Peyer's patch (tissue), 4 donors: ENCODE measurements around the gene EML4.

Source experiments
- POLR2A ChIP-seq, 2 donors: fragments of 450-650 bp; IDR thresholded peaks; one replicate each; pipeline ENCODE4 v1.5.1; 2017; ENCODE audit warnings: antibody characterized with exemption in 2 of 2, mild to moderate bottlenecking in 2 of 2, moderate library complexity in 2 of 2
- TF ChIP-seq, protein P1 (sequence below), 6 experiments: fragments of 450-650 bp in 4 of 6; fragments of 200-600 bp in 2 of 6; sonication (generic) in 1 of 6; IDR thresholded peaks; one replicate each; pipeline ENCODE4 v1.5.1; 2017 to 2019; ENCODE audit warnings: antibody characterized with exemption in 6 of 6, mild to moderate bottlenecking in 3 of 6, moderate library complexity in 1 of 6

DNA sequence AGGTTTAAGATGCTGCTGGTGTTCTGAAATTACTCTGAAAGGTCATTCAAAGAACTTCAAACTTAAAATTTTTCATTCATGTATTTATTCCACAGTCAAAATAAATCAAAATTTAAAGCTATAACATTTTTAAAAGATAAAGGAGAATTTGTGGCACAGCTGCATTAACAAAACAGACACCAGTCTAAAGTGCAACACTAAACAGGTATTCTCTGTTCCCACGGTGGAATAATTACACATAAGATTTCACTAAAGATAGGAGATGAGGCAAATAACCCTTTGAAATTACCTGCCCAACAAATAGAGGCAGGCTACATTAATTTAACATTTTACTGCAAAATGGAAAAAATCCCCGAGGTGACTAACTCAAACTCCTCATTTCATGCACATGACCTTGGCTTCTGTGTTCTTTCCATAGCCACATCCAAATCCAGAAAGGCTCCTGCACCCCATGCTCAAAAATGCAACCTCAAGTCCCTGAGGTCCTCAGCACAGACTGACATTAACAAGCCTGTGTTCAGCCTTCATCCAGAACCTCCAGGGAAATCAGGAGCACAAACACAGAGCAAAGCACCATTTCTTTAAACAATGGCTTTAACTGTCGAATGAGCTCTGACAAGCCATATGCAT, 181.4 kb downstream of the EML4 start:
- TF ChIP-seq, protein P1, sequence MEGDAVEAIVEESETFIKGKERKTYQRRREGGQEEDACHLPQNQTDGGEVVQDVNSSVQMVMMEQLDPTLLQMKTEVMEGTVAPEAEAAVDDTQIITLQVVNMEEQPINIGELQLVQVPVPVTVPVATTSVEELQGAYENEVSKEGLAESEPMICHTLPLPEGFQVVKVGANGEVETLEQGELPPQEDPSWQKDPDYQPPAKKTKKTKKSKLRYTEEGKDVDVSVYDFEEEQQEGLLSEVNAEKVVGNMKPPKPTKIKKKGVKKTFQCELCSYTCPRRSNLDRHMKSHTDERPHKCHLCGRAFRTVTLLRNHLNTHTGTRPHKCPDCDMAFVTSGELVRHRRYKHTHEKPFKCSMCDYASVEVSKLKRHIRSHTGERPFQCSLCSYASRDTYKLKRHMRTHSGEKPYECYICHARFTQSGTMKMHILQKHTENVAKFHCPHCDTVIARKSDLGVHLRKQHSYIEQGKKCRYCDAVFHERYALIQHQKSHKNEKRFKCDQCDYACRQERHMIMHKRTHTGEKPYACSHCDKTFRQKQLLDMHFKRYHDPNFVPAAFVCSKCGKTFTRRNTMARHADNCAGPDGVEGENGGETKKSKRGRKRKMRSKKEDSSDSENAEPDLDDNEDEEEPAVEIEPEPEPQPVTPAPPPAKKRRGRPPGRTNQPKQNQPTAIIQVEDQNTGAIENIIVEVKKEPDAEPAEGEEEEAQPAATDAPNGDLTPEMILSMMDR (IDR thresholded peaks at IDR 0.05): no peak
- TF ChIP-seq POLR2A (IDR thresholded peaks at IDR 0.05): no peak
